Measurements from ENCODE around the gene RPL13A.

Gene RPL13A

DNA sequence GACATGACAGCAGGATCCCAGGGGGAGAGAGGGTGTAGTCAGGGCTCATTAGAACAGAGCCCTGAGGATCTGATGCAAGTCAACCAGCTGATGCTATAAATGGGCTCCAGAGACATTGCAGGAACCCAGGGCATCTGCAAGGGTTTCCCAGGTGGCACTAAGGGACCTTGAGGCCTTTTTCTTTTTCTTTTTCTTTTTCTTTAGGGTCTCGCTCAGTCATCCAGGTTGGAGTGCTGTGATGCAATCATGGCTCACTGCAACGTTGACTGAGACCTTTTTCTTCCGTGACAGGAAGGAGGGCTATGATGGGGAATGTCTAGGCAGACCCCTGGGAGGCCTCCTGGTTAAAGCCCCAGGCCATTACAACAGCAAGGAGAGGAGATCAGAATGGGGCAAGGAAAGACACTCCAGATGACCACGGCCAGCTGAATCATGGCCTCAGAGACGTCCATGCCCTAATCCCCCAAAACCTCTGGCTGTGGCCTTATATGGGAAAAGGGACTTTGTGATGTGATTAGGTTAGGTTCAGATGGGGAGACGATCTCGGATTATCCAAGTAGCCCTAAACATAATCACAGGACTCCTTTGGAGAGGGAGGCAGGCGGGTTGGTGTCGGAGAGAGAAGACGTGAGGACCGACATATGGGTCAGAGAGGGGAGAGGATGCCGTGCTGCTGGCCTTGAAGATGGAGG is 20.5 kb downstream of the RPL13A start:
- H3K36me3 ChIP-seq, result no peaks in the 10 kb centered on the region
- H3K27me3 ChIP-seq, result no peaks in the 10 kb centered on the region
- TF ChIP-seq CTCF (IDR thresholded peaks at IDR 0.05; ENCODE audit: low read depth, low read length), result no peak
- H3K9me3 ChIP-seq, result no peaks in the 10 kb centered on the region
- H3K4me1 ChIP-seq, result no peaks in the 10 kb centered on the region
- H3K4me3 ChIP-seq (ENCODE audit: low read depth, low read length), result no peak overlapping the region
- DNase-seq, result no peak

GRCh38 chr19:49512970-49513745 is 25.8 kb downstream of the RPL13A start:
- H3K36me3 ChIP-seq, result no peaks in the 10 kb centered on the region
- peak overlapping the region; percentile 78 for H3K4me3 ChIP-seq (ENCODE audit: low read depth, low read length)
- no peak for TF ChIP-seq CTCF (IDR thresholded peaks at IDR 0.05; ENCODE audit: low read depth, low read length)
- DNase-seq, result peak; percentile 50
- H3K4me1 ChIP-seq, result no peaks in the 10 kb centered on the region
- H3K27me3 ChIP-seq, result no peaks in the 10 kb centered on the region
- no peaks in the 10 kb centered on the region for H3K9me3 ChIP-seq

DNA sequence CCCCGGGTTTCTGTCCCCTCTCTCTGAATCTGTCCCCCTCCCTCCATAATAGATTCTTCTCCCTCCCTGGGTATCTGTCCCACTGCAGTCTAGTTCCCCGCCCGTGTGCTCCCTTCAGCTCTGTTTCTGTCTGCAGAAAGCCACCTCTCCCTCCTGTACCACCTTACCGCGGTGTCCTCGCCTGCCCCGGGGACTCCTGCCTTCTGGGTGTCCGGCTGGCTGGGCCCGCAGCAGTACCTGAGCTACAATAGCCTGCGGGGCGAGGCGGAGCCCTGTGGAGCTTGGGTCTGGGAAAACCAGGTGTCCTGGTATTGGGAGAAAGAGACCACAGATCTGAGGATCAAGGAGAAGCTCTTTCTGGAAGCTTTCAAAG is 26.3 kb downstream of the RPL13A start:
- H3K4me3 ChIP-seq (ENCODE audit: low read depth, low read length), result peak overlapping the region; percentile 78
- no peak for DNase-seq
- no peak for TF ChIP-seq CTCF (IDR thresholded peaks at IDR 0.05; ENCODE audit: low read depth, low read length)

GRCh38 chr19:49514151-49514550 is 26.7 kb downstream of the RPL13A start:
- no peaks in the 10 kb centered on the region for H3K4me1 ChIP-seq
- no peaks in the 10 kb centered on the region for H3K27me3 ChIP-seq
- H3K9me3 ChIP-seq, result no peaks in the 10 kb centered on the region
- TF ChIP-seq CTCF (IDR thresholded peaks at IDR 0.05; ENCODE audit: low read depth, low read length), result no peak
- H3K36me3 ChIP-seq, result no peaks in the 10 kb centered on the region
- no peak overlapping the region for H3K4me3 ChIP-seq (ENCODE audit: low read depth, low read length)
- no peak for DNase-seq

More for the DNA sequence above, 26.3 kb downstream of the RPL13A start:
- no peaks in the 10 kb centered on the region for H3K36me3 ChIP-seq
- no peaks in the 10 kb centered on the region for H3K4me1 ChIP-seq
- H3K27me3 ChIP-seq, result no peaks in the 10 kb centered on the region
- H3K9me3 ChIP-seq, result no peaks in the 10 kb centered on the region

- Histone ChIP-seq H3K4me3 (ENCODE audit: low read depth, low read length) (no peak overlapping the region), H3K36me3 (no peaks in the 10 kb centered on the region), H3K4me1 (no peaks in the 10 kb centered on the region), H3K9me3 (no peaks in the 10 kb centered on the region), H3K27me3 (no peaks in the 10 kb centered on the region)
- TF ChIP-seq CTCF (IDR thresholded peaks at IDR 0.05; ENCODE audit: low read depth, low read length), result no peak
- no peak for DNase-seq
Observed at GRCh38 chr19:49515767-49516166, 28.4 kb downstream of the RPL13A start.

DNA sequence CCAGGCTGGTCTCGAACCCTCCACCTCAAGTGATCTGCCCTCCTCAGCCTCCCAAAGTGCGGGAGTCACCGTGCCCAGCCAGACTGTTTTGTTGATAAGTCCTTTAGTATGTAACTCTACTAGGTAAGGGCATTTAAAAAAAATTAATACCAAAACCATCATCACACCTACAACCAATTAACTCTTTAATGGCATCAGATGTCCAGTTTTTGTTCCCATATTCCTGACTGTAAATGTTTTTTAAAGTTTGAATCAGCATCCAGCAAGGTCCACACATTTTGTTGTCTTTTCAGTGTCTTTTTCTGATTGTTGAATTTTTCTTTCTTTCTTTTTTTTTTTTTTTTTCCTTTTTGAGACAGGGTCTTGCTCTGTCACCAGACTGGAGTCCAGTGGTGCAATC is 30.6 kb downstream of the RPL13A start:
- Histone ChIP-seq H3K4me3 (ENCODE audit: low read depth, low read length) (no peak overlapping the region), H3K36me3 (no peaks in the 10 kb centered on the region), H3K9me3 (no peaks in the 10 kb centered on the region), H3K27me3 (no peaks in the 10 kb centered on the region), H3K4me1 (no peaks in the 10 kb centered on the region)
- TF ChIP-seq CTCF (IDR thresholded peaks at IDR 0.05; ENCODE audit: low read depth, low read length), result no peak
- no peak for DNase-seq

Measured in BE2C (cell line).